Activated naive CD4-positive, alpha-beta T cell treated with anti-CD3 and anti-CD28 coated beads, Interleukin-2, amount 50 U/mL, for 72 hours (primary cell): ENCODE measurements around the gene RO60. TPM values are rescaled to one million over a fixed set of nuclear protein-coding genes. Genes with fewer than 3 reads are reported as not detected.
"Not testable (repeated sequence)": the region's sequence is repeated elsewhere in the genome, so short reads cannot be mapped to it uniquely, and the experiment has no call there.

Experiments used
- ATAC-seq, 2 donors: fragments of 150-1000 bp; cut with Tn5 transposase; 2 replicates each; pipeline ENCODE4 v1.10.0; 2021; ENCODE audit warnings: mild to moderate bottlenecking in 2 of 2, moderate library complexity in 2 of 2
- DNase-seq, 2 donors: peaks; one replicate each; pipeline ENCODE4 v3.0.0; 2021 to 2022; ENCODE audit warnings: low spot score in 2 of 2
- H3K27ac Mint-ChIP-seq, 2 donors: one replicate each; pipeline ENCODE4 v1.8.0; 2022; ENCODE audit warnings: mild to moderate bottlenecking in 2 of 2, mixed read lengths in 2 of 2
- H3K36me3 Mint-ChIP-seq, 2 donors: one replicate each; pipeline ENCODE4 v1.8.0; 2022; ENCODE audit warnings: mixed read lengths in 2 of 2
- H3K9me3 Mint-ChIP-seq, 2 donors: one replicate each; pipeline ENCODE4 v1.8.0; 2022; ENCODE audit warnings: mixed read lengths in 2 of 2
- total RNA-seq, 2 donors: library from RNA; stranded (reverse); gene quantifications; one replicate each; pipeline ENCODE4 v1.2.3, GENCODE V29; 2022

Gene RO60
- total RNA-seq, 2 donors from 2014 or later = 48.2 to 68.9 TPM

DNA sequence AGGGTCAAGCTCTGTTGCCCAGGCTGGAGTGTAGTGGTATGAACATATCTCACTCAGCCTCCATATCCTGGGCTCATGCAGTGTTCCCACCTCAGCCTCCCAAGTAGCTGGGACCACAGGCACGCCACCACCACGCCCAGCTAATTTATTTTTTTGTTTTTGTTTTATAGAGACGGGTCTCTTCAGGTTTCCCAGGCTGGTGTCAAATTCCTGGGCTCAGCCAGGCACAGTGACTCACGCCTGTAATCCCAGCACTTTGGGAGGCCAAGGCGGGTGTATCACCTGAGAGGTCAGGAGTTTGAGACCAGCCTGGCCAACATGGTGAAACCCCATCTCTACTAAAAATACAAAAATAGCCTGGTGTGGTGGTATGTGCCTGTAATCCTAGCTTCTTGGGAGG, 10.5 kb upstream of the RO60 start:
- peaks cover 4 to 12% of the 10 kb centered on the region in 2 donors for H3K36me3 Mint-ChIP-seq
- ATAC-seq, H3K9me3 Mint-ChIP-seq, H3K27ac Mint-ChIP-seq, DNase-seq: not testable (repeated sequence)

- Mint-ChIP-seq H3K36me3 (peaks cover 22 to 30% of the 10 kb centered on the region in 2 donors), H3K9me3 (no peaks in the 10 kb centered on the region), H3K27ac (no peak overlapping the region)
- ATAC-seq (no peak), DNase-seq (no peak)
Measured at GRCh38 chr1:193054169-193054675, 5.2 kb upstream of the RO60 start.

- Mint-ChIP-seq H3K9me3 (no peaks in the 10 kb centered on the region), H3K27ac (peak overlapping the region; percentile 97 to 99), H3K36me3 (peaks cover 33 to 39% of the 10 kb centered on the region in 2 donors)
- DNase-seq (peak; percentile 63 to 84), ATAC-seq (peak; percentile 65 to 70)
Measured at GRCh38 chr1:193058529-193059281, 707 bp upstream of the RO60 start.

GRCh38 chr1:193060115-193060403, 647 bp downstream of the RO60 start:
- DNase-seq (no peak), ATAC-seq (no peak)
- Mint-ChIP-seq H3K9me3 (no peaks in the 10 kb centered on the region), H3K36me3 (peaks cover 33 to 39% of the 10 kb centered on the region in 2 donors), H3K27ac (peak overlapping the region; percentile 97 to 99)

DNA sequence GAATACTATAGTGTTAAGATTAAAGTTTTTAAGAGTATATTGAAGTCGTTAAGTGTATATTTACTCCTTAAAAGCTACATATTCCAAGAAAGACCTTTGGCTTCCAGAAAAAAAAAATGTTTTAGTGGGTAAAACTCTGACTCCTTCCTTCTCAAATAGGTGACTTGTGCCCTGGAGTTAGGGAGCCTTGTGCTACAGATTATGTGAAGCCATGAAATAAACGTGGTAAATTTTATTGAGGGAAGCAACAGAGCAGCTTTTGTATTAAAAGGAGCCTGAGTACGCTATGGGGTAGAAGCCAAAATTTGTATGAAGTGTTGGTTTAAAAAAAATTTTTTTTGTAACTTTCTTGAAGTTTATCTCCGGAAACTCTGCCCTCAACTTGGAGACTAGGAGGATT, 994 bp downstream of the RO60 start:
- no peak for DNase-seq
- no peak for ATAC-seq
- peak overlapping the region; percentile 97 to 99 for H3K27ac Mint-ChIP-seq
- H3K36me3 Mint-ChIP-seq = peaks cover 33 to 39% of the 10 kb centered on the region in 2 donors
- H3K9me3 Mint-ChIP-seq = no peaks in the 10 kb centered on the region

GRCh38 chr1:193060938-193061337, 1.5 kb downstream of the RO60 start:
- ATAC-seq (no peak), DNase-seq (no peak)
- H3K27ac Mint-ChIP-seq = peak overlapping the region in 1 of 2 donors; percentile 97
- H3K36me3 Mint-ChIP-seq = peaks cover 33 to 39% of the 10 kb centered on the region in 2 donors
- H3K9me3 Mint-ChIP-seq = no peaks in the 10 kb centered on the region

GRCh38 chr1:193062698-193063463, 3.5 kb downstream of the RO60 start:
- Mint-ChIP-seq H3K9me3 (peaks cover 0 to 3% of the 10 kb centered on the region in 2 donors), H3K27ac (no peak overlapping the region), H3K36me3 (peaks cover 24 to 27% of the 10 kb centered on the region in 2 donors)
- DNase-seq (no peak), ATAC-seq (no peak)

- Mint-ChIP-seq H3K9me3 (peaks cover 0 to 3% of the 10 kb centered on the region in 2 donors), H3K27ac (no peak overlapping the region), H3K36me3 (peaks cover 0 to 5% of the 10 kb centered on the region in 2 donors)
- DNase-seq (no peak), ATAC-seq (no peak)
Measured at GRCh38 chr1:193065954-193066353, 6.5 kb downstream of the RO60 start.

GRCh38 chr1:193066606-193067005, 7.2 kb downstream of the RO60 start:
- Mint-ChIP-seq H3K9me3 (peaks cover 0 to 3% of the 10 kb centered on the region in 2 donors), H3K27ac (peak overlapping the region in 1 of 2 donors; percentile 9), H3K36me3 (peaks cover 0 to 5% of the 10 kb centered on the region in 2 donors)
- DNase-seq (no peak), ATAC-seq (no peak)

DNA sequence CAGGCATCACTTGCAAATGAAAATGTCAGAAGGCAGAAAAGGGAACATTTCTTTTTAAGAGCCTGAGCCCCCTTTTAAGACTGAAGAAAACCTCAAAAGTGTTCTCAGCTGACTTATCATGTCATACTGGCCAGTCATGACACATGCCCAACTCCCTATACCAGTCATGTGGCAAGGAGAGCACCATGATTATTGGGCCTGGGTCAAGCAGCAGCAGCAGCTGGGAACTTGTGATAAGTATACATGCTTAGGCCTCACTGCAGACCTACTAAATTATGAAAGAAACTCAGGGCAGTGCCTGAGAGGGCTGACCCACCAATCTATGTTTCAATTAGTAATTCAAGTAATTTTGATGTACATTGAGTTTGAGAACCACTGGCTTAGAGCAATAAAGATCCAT, 8.6 kb downstream of the RO60 start:
- peaks cover 0 to 3% of the 10 kb centered on the region in 2 donors for H3K9me3 Mint-ChIP-seq
- DNase-seq (no peak), ATAC-seq (peak in 1 of 2 donors; percentile 22)
- H3K36me3 Mint-ChIP-seq = peaks cover 0 to 9% of the 10 kb centered on the region in 2 donors
- H3K27ac Mint-ChIP-seq = no peak overlapping the region

- H3K9me3 Mint-ChIP-seq = peaks cover 0 to 3% of the 10 kb centered on the region in 2 donors
- H3K27ac Mint-ChIP-seq = no peak overlapping the region
- peaks cover 0 to 14% of the 10 kb centered on the region in 2 donors for H3K36me3 Mint-ChIP-seq
- ATAC-seq = no peak
- no peak for DNase-seq
Measured at GRCh38 chr1:193069748-193070385, 10.5 kb downstream of the RO60 start.

GRCh38 chr1:193070386-193070753, 11.0 kb downstream of the RO60 start:
- Mint-ChIP-seq H3K36me3 (peaks cover 0 to 14% of the 10 kb centered on the region in 2 donors), H3K9me3 (peaks cover 0 to 3% of the 10 kb centered on the region in 2 donors), H3K27ac (no peak overlapping the region)
- no peak for ATAC-seq
- no peak for DNase-seq

DNA sequence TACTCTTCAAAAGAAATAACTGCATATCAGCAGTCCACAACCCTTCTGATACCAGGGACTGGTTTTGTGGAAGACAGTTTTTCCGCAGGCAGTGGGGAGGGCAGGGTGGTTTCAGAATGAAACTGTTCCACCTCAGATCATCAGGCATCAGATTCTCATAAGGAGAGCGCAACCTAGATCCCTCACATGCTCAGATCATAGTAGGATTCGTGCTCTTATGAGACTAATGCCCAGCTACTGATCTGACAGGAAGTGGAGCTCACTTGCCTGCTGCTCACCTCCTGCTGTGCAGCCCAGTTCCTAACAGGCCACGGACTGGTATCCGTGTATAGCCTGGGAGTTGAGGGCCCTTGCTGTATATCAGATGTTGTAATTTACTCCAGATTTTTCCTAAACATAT, 11.5 kb downstream of the RO60 start:
- Mint-ChIP-seq H3K36me3 (peaks cover 0 to 14% of the 10 kb centered on the region in 2 donors), H3K9me3 (peaks cover 0 to 3% of the 10 kb centered on the region in 2 donors), H3K27ac (no peak overlapping the region)
- ATAC-seq = peak; percentile 77 to 91
- no peak for DNase-seq

- ATAC-seq (no peak), DNase-seq (no peak)
- Mint-ChIP-seq H3K9me3 (no peaks in the 10 kb centered on the region), H3K36me3 (peaks cover 9 to 37% of the 10 kb centered on the region in 2 donors), H3K27ac (no peak overlapping the region)
Measured at GRCh38 chr1:193077991-193078390, 18.6 kb downstream of the RO60 start.

DNA sequence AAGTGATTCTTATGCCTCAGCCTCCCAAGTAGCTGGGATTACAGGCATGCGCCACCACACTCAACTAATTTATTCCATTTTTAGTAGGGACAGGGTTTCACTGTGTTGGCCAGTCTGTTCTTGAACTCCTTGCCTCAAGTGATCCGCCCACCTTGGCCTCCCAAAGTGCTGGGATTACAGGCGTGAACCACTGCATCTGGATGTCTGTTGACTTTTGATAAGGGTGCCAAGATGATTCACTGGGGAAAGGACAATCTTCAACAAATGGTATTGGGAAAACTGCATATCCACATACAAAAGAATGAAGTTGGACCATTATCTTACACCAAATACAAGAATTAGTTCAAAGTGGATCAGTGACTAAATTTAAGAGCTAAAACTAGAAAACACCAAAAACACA, 19.8 kb downstream of the RO60 start:
- no peak for ATAC-seq
- H3K36me3 Mint-ChIP-seq = peaks cover 9 to 31% of the 10 kb centered on the region in 2 donors
- H3K27ac Mint-ChIP-seq = no peak overlapping the region

GRCh38 chr1:193083365-193084088, 24.1 kb downstream of the RO60 start:
- peaks cover 1 to 12% of the 10 kb centered on the region in 2 donors for H3K36me3 Mint-ChIP-seq

More for the DNA sequence above, 19.8 kb downstream of the RO60 start:
- no peak for DNase-seq
- no peaks in the 10 kb centered on the region for H3K9me3 Mint-ChIP-seq

More at GRCh38 chr1:193083365-193084088, 24.1 kb downstream of the RO60 start:
- ATAC-seq = no peak
- no peak for DNase-seq
- H3K27ac Mint-ChIP-seq = no peak overlapping the region
- no peaks in the 10 kb centered on the region for H3K9me3 Mint-ChIP-seq
